GM12872 (cell line): ENCODE results near the gene LRRC9.

Source experiments
- CTCF ChIP-seq: IDR thresholded peaks from 3 replicates; pipeline ENCODE4 v1.5.1; 2011; ENCODE audit warnings: low read depth, mild to moderate bottlenecking, low read length, moderate library complexity; ENCODE audit not compliant: insufficient read depth

The LRRC9 gene

GRCh38 chr14:60093606-60094005 lies 173.7 kb downstream of the LRRC9 start:
- TF ChIP-seq CTCF = no peak

- no peak for TF ChIP-seq CTCF
Measured at GRCh38 chr14:60094306-60094897, 174.5 kb downstream of the LRRC9 start.

- TF ChIP-seq CTCF = no peak
Measured at GRCh38 chr14:60095231-60095630, 175.3 kb downstream of the LRRC9 start.

- TF ChIP-seq CTCF = no peak
Measured at GRCh38 chr14:60095781-60096450, 176.0 kb downstream of the LRRC9 start.

- no peak for TF ChIP-seq CTCF
Measured at GRCh38 chr14:60097974-60098373, 178.0 kb downstream of the LRRC9 start.

- TF ChIP-seq CTCF = no peak
Measured at GRCh38 chr14:60101786-60102185, 181.8 kb downstream of the LRRC9 start.

- no peak for TF ChIP-seq CTCF
Measured at GRCh38 chr14:60102389-60102788, 182.4 kb downstream of the LRRC9 start.
